Activated naive CD8-positive, alpha-beta T cell treated with anti-CD3 and anti-CD28 coated beads, Interleukin-2, amount 50 U/mL, for 24 hours (primary cell): ENCODE measurements around the gene C17orf58.
"Not testable (repeated sequence)": the region's sequence is repeated elsewhere in the genome, so short reads cannot be mapped to it uniquely, and the experiment has no call there.

Source experiments
- ATAC-seq: fragments of 150-1000 bp; cut with Tn5 transposase; one replicate; pipeline ENCODE4 v1.10.0; 2021
- DNase-seq: peaks from one replicate; pipeline ENCODE4 v3.0.0; 2021
- H3K27ac Mint-ChIP-seq: one replicate; pipeline ENCODE4 v1.8.0; 2021; ENCODE audit warnings: mild to moderate bottlenecking, mixed read lengths
- H3K27me3 Mint-ChIP-seq: one replicate; pipeline ENCODE4 v1.8.0; 2021; ENCODE audit warnings: mixed read lengths
- H3K36me3 Mint-ChIP-seq: one replicate; pipeline ENCODE4 v1.8.0; 2021; ENCODE audit warnings: low read depth, mixed read lengths
- H3K4me1 Mint-ChIP-seq: one replicate; pipeline ENCODE4 v1.8.0; 2021; ENCODE audit warnings: mixed read lengths
- H3K4me3 Mint-ChIP-seq: one replicate; pipeline ENCODE4 v1.8.0; 2021; ENCODE audit warnings: mild to moderate bottlenecking, moderate library complexity, mixed read lengths
- H3K9me3 Mint-ChIP-seq: one replicate; pipeline ENCODE4 v1.8.0; 2021; ENCODE audit warnings: mixed read lengths

The C17orf58 gene

GRCh38 chr17:67992548-67993152 is 3.6 kb downstream of the C17orf58 start:
- H3K4me3 Mint-ChIP-seq: peak overlapping the region; percentile 93
- DNase-seq: peak; percentile 18

GRCh38 chr17:67990909-67991308 is 5.4 kb downstream of the C17orf58 start:
- H3K9me3 Mint-ChIP-seq: no peaks in the 10 kb centered on the region
- H3K36me3 Mint-ChIP-seq: peaks cover 5% of the 10 kb centered on the region
- DNase-seq (no peak), ATAC-seq (no peak)
- H3K4me3 Mint-ChIP-seq: no peak overlapping the region
- H3K4me1 Mint-ChIP-seq: peaks cover 35% of the 10 kb centered on the region
- H3K27me3 Mint-ChIP-seq: peaks cover 11% of the 10 kb centered on the region
- H3K27ac Mint-ChIP-seq: no peak overlapping the region

More at GRCh38 chr17:67992548-67993152, 3.6 kb downstream of the C17orf58 start:
- Mint-ChIP-seq H3K27ac (peak overlapping the region; percentile 91), H3K4me1 (peaks cover 43% of the 10 kb centered on the region), H3K36me3 (peaks cover 5% of the 10 kb centered on the region), H3K27me3 (peaks cover 21% of the 10 kb centered on the region), H3K9me3 (no peaks in the 10 kb centered on the region)
- ATAC-seq: no peak

- DNase-seq (no peak), ATAC-seq (no peak)
- Mint-ChIP-seq H3K36me3 (peaks cover 3% of the 10 kb centered on the region), H3K4me3 (no peak overlapping the region), H3K27ac (no peak overlapping the region), H3K4me1 (peaks cover 4% of the 10 kb centered on the region), H3K9me3 (no peaks in the 10 kb centered on the region), H3K27me3 (no peaks in the 10 kb centered on the region)
Observed at GRCh38 chr17:67983383-67983688, 12.9 kb downstream of the C17orf58 start.

GRCh38 chr17:67982686-67983382 is 13.4 kb downstream of the C17orf58 start:
- ATAC-seq (no peak), DNase-seq (no peak)
- Mint-ChIP-seq H3K9me3 (no peaks in the 10 kb centered on the region), H3K27me3 (no peaks in the 10 kb centered on the region), H3K4me3 (no peak overlapping the region), H3K36me3 (peaks cover 3% of the 10 kb centered on the region), H3K27ac (no peak overlapping the region), H3K4me1 (peaks cover 5% of the 10 kb centered on the region)

- Mint-ChIP-seq H3K4me1 (peaks cover 5% of the 10 kb centered on the region), H3K9me3 (no peaks in the 10 kb centered on the region), H3K27ac (no peak overlapping the region), H3K4me3 (no peak overlapping the region), H3K36me3 (peaks cover 3% of the 10 kb centered on the region), H3K27me3 (no peaks in the 10 kb centered on the region)
- ATAC-seq (no peak), DNase-seq (no peak)
Observed at GRCh38 chr17:67982034-67982640, 14.1 kb downstream of the C17orf58 start.

- H3K4me1 Mint-ChIP-seq, H3K9me3 Mint-ChIP-seq, H3K27me3 Mint-ChIP-seq, DNase-seq, H3K36me3 Mint-ChIP-seq, H3K27ac Mint-ChIP-seq, ATAC-seq, H3K4me3 Mint-ChIP-seq: not testable (repeated sequence)
Observed at GRCh38 chr17:67980883-67981282, 15.4 kb downstream of the C17orf58 start.

- H3K27me3 Mint-ChIP-seq: no peaks in the 10 kb centered on the region
- H3K27ac Mint-ChIP-seq: no peak overlapping the region
- H3K4me3 Mint-ChIP-seq: no peak overlapping the region
- peaks cover 5% of the 10 kb centered on the region for H3K4me1 Mint-ChIP-seq
- DNase-seq: no peak
- H3K9me3 Mint-ChIP-seq: no peaks in the 10 kb centered on the region
- H3K36me3 Mint-ChIP-seq: peaks cover 9% of the 10 kb centered on the region
- no peak for ATAC-seq
Observed at GRCh38 chr17:67980456-67980855, 15.8 kb downstream of the C17orf58 start.

GRCh38 chr17:67976306-67976705 is 20.0 kb downstream of the C17orf58 start:
- peaks cover 13% of the 10 kb centered on the region for H3K36me3 Mint-ChIP-seq
- DNase-seq, H3K27ac Mint-ChIP-seq, H3K4me1 Mint-ChIP-seq, ATAC-seq, H3K9me3 Mint-ChIP-seq, H3K4me3 Mint-ChIP-seq, H3K27me3 Mint-ChIP-seq: not testable (repeated sequence)

GRCh38 chr17:67974598-67975066 is 21.6 kb downstream of the C17orf58 start:
- Mint-ChIP-seq H3K27me3 (no peaks in the 10 kb centered on the region), H3K36me3 (peaks cover 13% of the 10 kb centered on the region), H3K4me3 (no peak overlapping the region), H3K27ac (no peak overlapping the region), H3K9me3 (no peaks in the 10 kb centered on the region), H3K4me1 (peaks cover 5% of the 10 kb centered on the region)
- DNase-seq (no peak), ATAC-seq (no peak)

- H3K9me3 Mint-ChIP-seq: no peaks in the 10 kb centered on the region
- H3K27ac Mint-ChIP-seq: no peak overlapping the region
- DNase-seq (no peak), ATAC-seq (no peak)
- H3K27me3 Mint-ChIP-seq: no peaks in the 10 kb centered on the region
- peaks cover 13% of the 10 kb centered on the region for H3K36me3 Mint-ChIP-seq
- no peak overlapping the region for H3K4me3 Mint-ChIP-seq
- H3K4me1 Mint-ChIP-seq: peaks cover 5% of the 10 kb centered on the region
Observed at GRCh38 chr17:67974185-67974584, 22.1 kb downstream of the C17orf58 start.

- no peaks in the 10 kb centered on the region for H3K9me3 Mint-ChIP-seq
- no peak overlapping the region for H3K27ac Mint-ChIP-seq
- no peaks in the 10 kb centered on the region for H3K4me1 Mint-ChIP-seq
- ATAC-seq (no peak), DNase-seq (no peak)
- peaks cover 15% of the 10 kb centered on the region for H3K36me3 Mint-ChIP-seq
- H3K4me3 Mint-ChIP-seq: no peak overlapping the region
- H3K27me3 Mint-ChIP-seq: no peaks in the 10 kb centered on the region
Observed at GRCh38 chr17:67970783-67971182, 25.5 kb downstream of the C17orf58 start.

- H3K4me3 Mint-ChIP-seq, H3K9me3 Mint-ChIP-seq, H3K27me3 Mint-ChIP-seq, H3K4me1 Mint-ChIP-seq: not testable (repeated sequence)
- peaks cover 26% of the 10 kb centered on the region for H3K36me3 Mint-ChIP-seq
- peak; percentile 79 for DNase-seq
- peak; percentile 88 for ATAC-seq
- peak overlapping the region; percentile 53 for H3K27ac Mint-ChIP-seq
Observed at GRCh38 chr17:67963145-67963572, 33.1 kb downstream of the C17orf58 start.

- not testable (repeated sequence) for ATAC-seq, H3K4me1 Mint-ChIP-seq, DNase-seq, H3K4me3 Mint-ChIP-seq, H3K27me3 Mint-ChIP-seq, H3K9me3 Mint-ChIP-seq, H3K27ac Mint-ChIP-seq
- peaks cover 28% of the 10 kb centered on the region for H3K36me3 Mint-ChIP-seq
Observed at GRCh38 chr17:67962156-67962555, 34.1 kb downstream of the C17orf58 start.

GRCh38 chr17:67960276-67960675 is 36.0 kb downstream of the C17orf58 start:
- peak overlapping the region; percentile 50 for H3K27ac Mint-ChIP-seq
- H3K4me3 Mint-ChIP-seq, H3K4me1 Mint-ChIP-seq, ATAC-seq, H3K27me3 Mint-ChIP-seq, DNase-seq, H3K9me3 Mint-ChIP-seq: not testable (repeated sequence)
- peaks cover 19% of the 10 kb centered on the region for H3K36me3 Mint-ChIP-seq

GRCh38 chr17:67959510-67959909 is 36.8 kb downstream of the C17orf58 start:
- Mint-ChIP-seq H3K27me3 (no peaks in the 10 kb centered on the region), H3K4me1 (peaks cover 6% of the 10 kb centered on the region), H3K27ac (no peak overlapping the region), H3K36me3 (peaks cover 16% of the 10 kb centered on the region), H3K9me3 (no peaks in the 10 kb centered on the region), H3K4me3 (no peak overlapping the region)
- DNase-seq: no peak
- ATAC-seq: no peak
